HEK293 (cell line): Measurements from ENCODE around the gene ASNSD1.

Experiments
- CTCF ChIA-PET: fragments of 350-600 bp; formaldehyde crosslinking; extraction: SDS; loops from one replicate; lab custom pipeline; 2021; ENCODE audit warnings: antibody characterized with exemption; lab: Yijun Ruan, JAX
- POLR2A ChIA-PET: fragments of 300-600 bp; formaldehyde crosslinking; extraction: SDS; loops from one replicate; lab custom pipeline; 2020; ENCODE audit warnings: antibody characterized with exemption, inconsistent platforms; lab: Yijun Ruan, JAX
- H3K27ac ChIP-seq: fragments of 200-500 bp; sonication (Bioruptor generic); 2 replicates; pipeline ENCODE4 v1.5.1; 2014; ENCODE audit warnings: low read depth, low read length, control low read depth, inconsistent platforms; ENCODE audit errors: extremely low read depth
- H3K36me3 ChIP-seq, 2 experiments: fragments of 200-500 bp in 1 of 2; sonication (Bioruptor generic) in 1 of 2; 1 replicate in 1 of 2; 2 replicates in 1 of 2; pipeline ENCODE4 v1.5.1; 2014 to 2017; ENCODE audit warnings: inconsistent platforms in 2 of 2, low read length in 2 of 2; ENCODE audit not compliant: control insufficient read depth in 2 of 2, insufficient read depth in 1 of 2
- H3K4me1 ChIP-seq: fragments of 200-500 bp; sonication (Bioruptor generic); 2 replicates; pipeline ENCODE4 v1.5.1; 2014; ENCODE audit warnings: mild to moderate bottlenecking, low read length, inconsistent platforms; ENCODE audit not compliant: control insufficient read depth, insufficient read depth
- H3K4me3 ChIP-seq: 2 replicates; pipeline ENCODE4 v1.5.1; 2011; ENCODE audit warnings: low read depth, mild to moderate bottlenecking, control low read depth, low read length, moderate library complexity
- H3K9me3 ChIP-seq: fragments of 200-500 bp; sonication (Bioruptor generic); 2 replicates; pipeline ENCODE4 v1.5.1; 2014; ENCODE audit warnings: low read depth, low read length, inconsistent platforms; ENCODE audit not compliant: control insufficient read depth, insufficient read depth
- OVOL3 ChIP-seq: fragments of 450-650 bp; formaldehyde crosslinking; IDR thresholded peaks from 2 replicates; pipeline ENCODE4 v1.5.1; 2016; ENCODE audit warnings: missing biosample characterization, missing genetic modification characterization
- TCF7L2 ChIP-seq: IDR thresholded peaks from 2 replicates; pipeline ENCODE4 v1.6.1; 2011; ENCODE audit warnings: low read depth, mild to moderate bottlenecking, inconsistent platforms, low read length, moderate library complexity, borderline replicate concordance
- ZBTB8A ChIP-seq: fragments of 450-650 bp; formaldehyde crosslinking; IDR thresholded peaks from 2 replicates; pipeline ENCODE4 v1.5.1; 2016; ENCODE audit warnings: missing biosample characterization, missing genetic modification characterization
- ZNF501 ChIP-seq: fragments of 450-650 bp; formaldehyde crosslinking; IDR thresholded peaks from 2 replicates; pipeline ENCODE4 v1.5.1; 2016; ENCODE audit warnings: missing biosample characterization, missing genetic modification characterization
- ZNF561 ChIP-seq: fragments of 450-650 bp; IDR thresholded peaks from 2 replicates; pipeline ENCODE4 v1.5.1; 2018; ENCODE audit warnings: missing biosample characterization, missing genetic modification characterization, borderline replicate concordance
- ZNF596 ChIP-seq: fragments of 450-650 bp; IDR thresholded peaks from 2 replicates; pipeline ENCODE4 v1.5.0; 2018; ENCODE audit warnings: missing biosample characterization, mild to moderate bottlenecking, missing genetic modification characterization, moderate library complexity
- TF ChIP-seq, protein P1 (sequence below): fragments of 450-650 bp; formaldehyde crosslinking; IDR thresholded peaks from 2 replicates; pipeline ENCODE4 v1.5.1; 2016; ENCODE audit warnings: missing biosample characterization, missing genetic modification characterization
- TF ChIP-seq, protein P2 (sequence below): fragments of 450-650 bp; formaldehyde crosslinking; IDR thresholded peaks from 2 replicates; pipeline ENCODE4 v1.5.1; 2016; ENCODE audit warnings: missing biosample characterization, missing genetic modification characterization

The ASNSD1 gene

DNA sequence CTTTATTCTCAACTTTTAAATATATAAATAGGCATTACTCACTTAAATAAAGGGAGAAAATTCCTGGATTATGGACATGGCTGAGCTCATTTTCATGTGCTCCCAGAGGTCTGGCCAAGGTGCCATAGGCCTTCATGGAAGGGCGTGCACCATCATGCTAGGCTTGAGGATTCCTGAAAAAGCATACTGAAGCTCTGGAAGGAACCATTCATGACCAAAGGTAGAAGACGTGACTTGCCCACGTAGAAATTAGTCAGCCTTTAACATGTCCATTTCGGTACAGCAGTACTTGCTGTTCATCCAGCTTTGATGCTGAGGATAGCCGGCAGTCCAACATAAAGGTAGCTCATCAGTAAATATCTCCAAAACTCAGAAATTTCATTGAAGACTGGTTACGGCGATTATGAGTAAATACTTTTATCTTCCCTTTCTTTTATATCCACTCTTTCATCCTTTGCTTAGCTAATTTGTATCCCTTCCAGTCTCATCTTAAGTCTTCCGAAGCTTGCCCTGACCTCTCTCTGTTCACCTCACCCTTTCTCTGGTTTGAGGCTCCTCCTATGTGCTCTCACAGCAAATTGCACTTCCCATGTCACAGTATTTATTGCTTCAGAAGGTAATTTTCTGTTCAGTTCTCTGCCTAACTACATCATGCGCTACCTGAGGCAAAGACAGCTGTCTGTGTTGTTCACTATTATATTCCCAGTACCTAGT lies 32.3 kb upstream of the ASNSD1 start:
- Histone ChIP-seq H3K4me1 (0 out of 2 replicates have a peak, but pooled peaks cover 3% of the 10 kb centered on the region), H3K4me3 (no peak overlapping the region), H3K36me3 (no peaks in the 10 kb centered on the region), H3K27ac (no peak overlapping the region), H3K9me3 (no peaks in the 10 kb centered on the region)
- CTCF ChIA-PET, result interaction anchor here (0.5 to 1.0 kb wide), 4 partner anchors 9 to 76 kb away, joined by 3 read pairs; no protein-coding TSS in a partner anchor
- POLR2A ChIA-PET, result interaction anchor here (1.8 kb wide), 1 partner anchor 49 kb away, joined by 6 read pairs; the partner anchor contains the start of gene SLC40A1
- no peak for TF ChIP-seq ZNF596 (tag by site-specific recombination)
- TF ChIP-seq, protein P1, sequence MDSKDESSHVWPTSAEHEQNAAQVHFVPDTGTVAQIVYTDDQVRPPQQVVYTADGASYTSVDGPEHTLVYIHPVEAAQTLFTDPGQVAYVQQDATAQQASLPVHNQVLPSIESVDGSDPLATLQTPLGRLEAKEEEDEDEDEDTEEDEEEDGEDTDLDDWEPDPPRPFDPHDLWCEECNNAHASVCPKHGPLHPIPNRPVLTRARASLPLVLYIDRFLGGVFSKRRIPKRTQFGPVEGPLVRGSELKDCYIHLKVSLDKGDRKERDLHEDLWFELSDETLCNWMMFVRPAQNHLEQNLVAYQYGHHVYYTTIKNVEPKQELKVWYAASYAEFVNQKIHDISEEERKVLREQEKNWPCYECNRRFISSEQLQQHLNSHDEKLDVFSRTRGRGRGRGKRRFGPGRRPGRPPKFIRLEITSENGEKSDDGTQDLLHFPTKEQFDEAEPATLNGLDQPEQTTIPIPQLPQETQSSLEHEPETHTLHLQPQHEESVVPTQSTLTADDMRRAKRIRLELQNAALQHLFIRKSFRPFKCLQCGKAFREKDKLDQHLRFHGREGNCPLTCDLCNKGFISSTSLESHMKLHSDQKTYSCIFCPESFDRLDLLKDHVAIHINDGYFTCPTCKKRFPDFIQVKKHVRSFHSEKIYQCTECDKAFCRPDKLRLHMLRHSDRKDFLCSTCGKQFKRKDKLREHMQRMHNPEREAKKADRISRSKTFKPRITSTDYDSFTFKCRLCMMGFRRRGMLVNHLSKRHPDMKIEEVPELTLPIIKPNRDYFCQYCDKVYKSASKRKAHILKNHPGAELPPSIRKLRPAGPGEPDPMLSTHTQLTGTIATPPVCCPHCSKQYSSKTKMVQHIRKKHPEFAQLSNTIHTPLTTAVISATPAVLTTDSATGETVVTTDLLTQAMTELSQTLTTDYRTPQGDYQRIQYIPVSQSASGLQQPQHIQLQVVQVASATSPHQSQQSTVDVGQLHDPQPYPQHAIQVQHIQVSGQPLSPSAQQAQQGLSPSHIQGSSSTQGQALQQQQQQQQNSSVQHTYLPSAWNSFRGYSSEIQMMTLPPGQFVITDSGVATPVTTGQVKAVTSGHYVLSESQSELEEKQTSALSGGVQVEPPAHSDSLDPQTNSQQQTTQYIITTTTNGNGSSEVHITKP, result 0 out of 2 replicates have a peak, but pooled peaks have one; percentile 12
- TF ChIP-seq, protein P2, sequence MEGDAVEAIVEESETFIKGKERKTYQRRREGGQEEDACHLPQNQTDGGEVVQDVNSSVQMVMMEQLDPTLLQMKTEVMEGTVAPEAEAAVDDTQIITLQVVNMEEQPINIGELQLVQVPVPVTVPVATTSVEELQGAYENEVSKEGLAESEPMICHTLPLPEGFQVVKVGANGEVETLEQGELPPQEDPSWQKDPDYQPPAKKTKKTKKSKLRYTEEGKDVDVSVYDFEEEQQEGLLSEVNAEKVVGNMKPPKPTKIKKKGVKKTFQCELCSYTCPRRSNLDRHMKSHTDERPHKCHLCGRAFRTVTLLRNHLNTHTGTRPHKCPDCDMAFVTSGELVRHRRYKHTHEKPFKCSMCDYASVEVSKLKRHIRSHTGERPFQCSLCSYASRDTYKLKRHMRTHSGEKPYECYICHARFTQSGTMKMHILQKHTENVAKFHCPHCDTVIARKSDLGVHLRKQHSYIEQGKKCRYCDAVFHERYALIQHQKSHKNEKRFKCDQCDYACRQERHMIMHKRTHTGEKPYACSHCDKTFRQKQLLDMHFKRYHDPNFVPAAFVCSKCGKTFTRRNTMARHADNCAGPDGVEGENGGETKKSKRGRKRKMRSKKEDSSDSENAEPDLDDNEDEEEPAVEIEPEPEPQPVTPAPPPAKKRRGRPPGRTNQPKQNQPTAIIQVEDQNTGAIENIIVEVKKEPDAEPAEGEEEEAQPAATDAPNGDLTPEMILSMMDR (tag by site-specific recombination), result peak; percentile 20; the same call in 1 of the 2 replicates
- TF ChIP-seq, all 188 proteins: peak for 2

DNA sequence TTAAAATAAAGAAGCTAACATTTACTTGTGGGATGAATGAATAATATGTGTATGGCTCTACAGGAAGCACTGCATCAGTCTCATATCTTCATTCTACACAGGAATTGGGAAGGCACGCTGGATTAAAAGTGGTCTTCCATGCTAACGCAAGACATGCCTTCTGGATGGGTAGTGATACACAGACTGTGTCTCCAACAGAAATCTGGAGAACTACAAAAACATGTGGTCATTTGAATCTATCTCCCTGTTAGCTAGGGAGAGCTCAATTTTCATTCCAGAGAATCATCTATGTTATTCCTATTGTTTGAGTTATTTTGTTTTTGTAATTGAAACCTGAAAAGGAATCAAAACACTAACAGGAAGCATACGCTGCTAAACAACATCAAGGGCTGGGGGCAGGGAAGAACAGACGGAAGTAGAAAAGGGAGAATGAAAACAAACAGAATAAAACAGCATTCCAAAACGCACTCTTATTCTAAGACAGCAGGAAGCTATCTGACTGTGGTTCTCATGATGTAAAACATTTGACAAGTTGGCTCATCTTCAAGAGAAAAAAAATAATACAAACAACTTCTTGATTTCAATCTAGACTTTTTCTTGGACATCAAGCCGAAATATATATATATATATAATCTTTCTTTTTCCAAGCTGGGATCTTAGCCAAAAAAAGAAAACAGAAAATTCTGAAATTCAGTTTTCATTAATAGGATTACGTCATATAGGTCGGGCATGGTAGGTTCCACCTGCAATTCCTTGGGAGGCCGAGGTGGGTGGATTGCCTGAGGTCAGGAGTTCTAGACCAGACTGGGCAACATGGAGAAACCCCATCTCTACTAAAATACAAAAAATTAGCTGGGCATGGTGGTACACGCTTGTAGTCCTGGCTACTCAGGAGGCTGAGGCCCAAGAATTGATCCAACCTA lies 31.5 kb upstream of the ASNSD1 start:
- CTCF ChIA-PET, result interaction anchor here (0.8 to 1.0 kb wide), 2 partner anchors 9 to 28 kb away, joined by 3 read pairs; no protein-coding TSS in a partner anchor
- Histone ChIP-seq H3K27ac (no peak overlapping the region), H3K4me1 (0 out of 2 replicates have a peak, but pooled peaks cover 3% of the 10 kb centered on the region)

More for the DNA sequence above, 31.5 kb upstream of the ASNSD1 start:
- POLR2A ChIA-PET, result interaction anchor here (1.8 kb wide), 1 partner anchor 49 kb away, joined by 6 read pairs; the partner anchor contains the start of gene SLC40A1
- H3K9me3 ChIP-seq, result no peaks in the 10 kb centered on the region
- no peaks in the 10 kb centered on the region for H3K36me3 ChIP-seq
- TF ChIP-seq, protein P1, result 0 out of 2 replicates have a peak, but pooled peaks have one; percentile 9
- no peak for TF ChIP-seq ZNF501 (tag by site-specific recombination)
- no peak for TF ChIP-seq ZBTB8A (tag by site-specific recombination)
- no peak for TF ChIP-seq TCF7L2
- TF ChIP-seq ZNF561 (tag by site-specific recombination), result no peak
- TF ChIP-seq OVOL3 (tag by site-specific recombination), result no peak
- H3K4me3 ChIP-seq, result no peak overlapping the region
